IPS-15b (cell line): Measurements from ENCODE around the gene POTEH.
"Not testable (repeated sequence)": the region's sequence is repeated elsewhere in the genome, so short reads cannot be mapped to it uniquely, and the experiment has no call there.

Experiments used
- H3K27me3 ChIP-seq: one replicate; pipeline ENCODE4 v1.6.1; 2013; ENCODE audit warnings: low read length; ENCODE audit not compliant: control insufficient read depth, insufficient read depth
- H3K36me3 ChIP-seq: one replicate; pipeline ENCODE4 v1.6.1; 2013; ENCODE audit warnings: low read length; ENCODE audit not compliant: control insufficient read depth, insufficient read depth
- H3K4me1 ChIP-seq: one replicate; pipeline ENCODE4 v1.6.1; 2013; ENCODE audit warnings: mild to moderate bottlenecking, low read length; ENCODE audit not compliant: control insufficient read depth, insufficient read depth
- H3K4me3 ChIP-seq: one replicate; pipeline ENCODE4 v1.5.1; 2013; ENCODE audit warnings: low read depth, low read length
- H3K9ac ChIP-seq: one replicate; pipeline ENCODE4 v1.6.1; 2013; ENCODE audit warnings: low read depth, mild to moderate bottlenecking, low read length
- H3K9me3 ChIP-seq: one replicate; pipeline ENCODE4 v1.6.1; 2013; ENCODE audit warnings: mild to moderate bottlenecking, low read length; ENCODE audit not compliant: control insufficient read depth, insufficient read depth

Gene POTEH

DNA sequence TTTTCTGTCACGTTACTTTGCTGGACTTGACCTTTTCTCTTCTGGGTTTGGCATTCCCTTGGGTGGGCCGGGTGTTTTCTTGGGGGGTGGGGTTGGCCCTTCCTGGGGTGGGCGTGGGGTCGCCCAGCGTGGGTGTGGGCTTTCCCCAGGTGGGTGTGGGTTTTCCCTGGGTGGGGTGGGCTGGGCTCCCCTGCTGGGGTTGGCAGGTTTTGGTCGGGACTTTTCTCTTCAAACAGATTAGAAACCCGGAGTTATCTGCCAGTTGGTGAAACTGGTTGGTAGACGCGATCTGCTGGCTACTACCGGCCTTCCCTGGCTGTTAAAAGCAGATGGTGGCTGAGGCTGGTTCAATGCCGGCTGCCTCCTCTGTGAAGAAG, at the start of gene POTEH:
Gene POTEH, plus strand, starts transcription at position 278 of the 377 bp plus-strand sequence. Its CDS starts 52 bp downstream, at position 330.
- not testable (repeated sequence) for H3K27me3 ChIP-seq, H3K36me3 ChIP-seq, H3K4me3 ChIP-seq, H3K9ac ChIP-seq, H3K9me3 ChIP-seq, H3K4me1 ChIP-seq

DNA sequence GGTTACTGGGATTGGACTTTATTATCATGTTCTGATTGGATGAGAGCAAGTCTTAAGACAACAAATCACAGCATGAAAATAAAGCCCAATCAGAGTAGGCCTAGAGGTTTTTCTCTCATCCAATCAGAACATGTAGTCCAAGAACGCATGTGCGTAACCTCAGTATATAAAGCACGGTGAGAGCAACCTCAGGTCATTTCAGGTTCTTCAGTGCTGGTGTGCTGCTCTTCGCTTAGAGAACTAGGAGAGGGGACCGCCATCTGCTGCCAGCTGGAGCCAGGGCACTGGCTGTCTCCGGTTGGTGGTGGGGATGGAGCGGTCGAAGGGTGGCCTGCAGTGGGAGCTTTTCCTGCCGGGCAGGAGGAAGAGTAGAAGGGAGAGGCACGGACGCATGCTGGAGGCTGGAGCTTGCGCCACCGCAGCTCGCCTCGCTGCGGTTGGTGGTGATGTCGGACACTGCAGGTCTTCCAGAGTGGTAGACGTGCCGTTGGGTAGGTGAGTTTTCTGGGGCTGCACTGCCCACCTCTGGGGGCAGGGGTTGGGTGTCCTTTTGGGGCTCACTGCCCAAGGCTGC, 47.5 kb upstream of the POTEH start:
- not testable (repeated sequence) for H3K36me3 ChIP-seq, H3K27me3 ChIP-seq, H3K9me3 ChIP-seq, H3K4me3 ChIP-seq, H3K9ac ChIP-seq, H3K4me1 ChIP-seq

GRCh38 chr22:15651954-15652353, 37.9 kb upstream of the POTEH start:
- not testable (repeated sequence) for H3K4me1 ChIP-seq

GRCh38 chr22:15652738-15653137, 37.1 kb upstream of the POTEH start:
- H3K9ac ChIP-seq, H3K36me3 ChIP-seq, H3K4me3 ChIP-seq, H3K9me3 ChIP-seq, H3K4me1 ChIP-seq, H3K27me3 ChIP-seq: not testable (repeated sequence)

More at GRCh38 chr22:15651954-15652353, 37.9 kb upstream of the POTEH start:
- H3K27me3 ChIP-seq, H3K4me3 ChIP-seq, H3K9me3 ChIP-seq, H3K36me3 ChIP-seq, H3K9ac ChIP-seq: not testable (repeated sequence)

DNA sequence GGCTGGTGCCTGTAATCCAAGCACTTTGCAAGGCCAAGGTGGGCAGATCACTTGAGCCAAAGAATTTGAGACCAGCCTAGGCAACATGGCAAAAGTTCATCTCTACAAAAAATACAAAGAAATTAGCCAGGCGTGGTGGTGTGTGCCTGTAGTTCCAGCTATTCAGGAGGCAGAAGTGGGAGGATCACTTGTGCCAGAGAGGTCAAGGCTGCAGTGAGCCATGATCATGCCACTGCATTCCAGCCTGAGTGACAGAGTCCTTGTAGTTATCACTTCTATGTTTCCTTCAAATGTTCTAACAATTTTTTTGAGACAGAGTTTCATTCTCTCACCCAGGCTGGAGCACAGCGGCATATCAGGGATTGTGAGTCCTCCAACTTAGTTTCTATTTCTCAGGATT, 36.6 kb upstream of the POTEH start:
- not testable (repeated sequence) for H3K9ac ChIP-seq, H3K4me3 ChIP-seq, H3K9me3 ChIP-seq

GRCh38 chr22:15661102-15661501, 28.7 kb upstream of the POTEH start:
- H3K9ac ChIP-seq, H3K4me3 ChIP-seq, H3K4me1 ChIP-seq, H3K36me3 ChIP-seq, H3K9me3 ChIP-seq, H3K27me3 ChIP-seq: not testable (repeated sequence)

More for the DNA sequence above, 36.6 kb upstream of the POTEH start:
- H3K27me3 ChIP-seq, H3K36me3 ChIP-seq, H3K4me1 ChIP-seq: not testable (repeated sequence)

- not testable (repeated sequence) for H3K9me3 ChIP-seq, H3K4me3 ChIP-seq, H3K36me3 ChIP-seq, H3K4me1 ChIP-seq, H3K9ac ChIP-seq, H3K27me3 ChIP-seq
These were observed 25.1 kb upstream of the POTEH start for GRCh38 chr22:15664682-15665081.

GRCh38 chr22:15665478-15665877, 24.3 kb upstream of the POTEH start:
- H3K9ac ChIP-seq, H3K36me3 ChIP-seq: not testable (repeated sequence)

GRCh38 chr22:15669430-15669829, 20.4 kb upstream of the POTEH start:
- H3K4me3 ChIP-seq, H3K27me3 ChIP-seq, H3K4me1 ChIP-seq: not testable (repeated sequence)

More at GRCh38 chr22:15665478-15665877, 24.3 kb upstream of the POTEH start:
- H3K27me3 ChIP-seq, H3K4me1 ChIP-seq, H3K4me3 ChIP-seq, H3K9me3 ChIP-seq: not testable (repeated sequence)

DNA sequence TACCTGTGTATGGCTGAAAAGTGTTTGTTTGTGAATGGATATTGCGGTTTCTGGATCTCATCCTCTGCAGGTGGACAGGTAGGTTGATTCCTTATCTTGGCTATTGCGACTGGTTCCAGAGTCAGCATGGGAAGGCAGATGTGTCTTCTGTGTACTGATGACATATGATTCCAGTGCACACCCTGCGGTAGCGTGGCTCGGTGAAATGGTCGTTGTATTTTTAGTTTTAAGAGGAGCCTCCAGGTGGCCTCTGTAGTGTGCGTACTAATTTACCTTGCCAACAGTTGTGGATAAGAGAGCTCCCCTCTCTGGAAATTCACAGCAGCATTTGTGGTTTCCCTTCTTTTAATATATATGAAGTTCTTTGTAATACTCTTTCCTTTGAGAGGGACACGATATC, 10.1 kb upstream of the POTEH start:
- not testable (repeated sequence) for H3K27me3 ChIP-seq, H3K4me3 ChIP-seq, H3K4me1 ChIP-seq, H3K36me3 ChIP-seq, H3K9me3 ChIP-seq, H3K9ac ChIP-seq

More at GRCh38 chr22:15669430-15669829, 20.4 kb upstream of the POTEH start:
- H3K9me3 ChIP-seq, H3K36me3 ChIP-seq, H3K9ac ChIP-seq: not testable (repeated sequence)

DNA sequence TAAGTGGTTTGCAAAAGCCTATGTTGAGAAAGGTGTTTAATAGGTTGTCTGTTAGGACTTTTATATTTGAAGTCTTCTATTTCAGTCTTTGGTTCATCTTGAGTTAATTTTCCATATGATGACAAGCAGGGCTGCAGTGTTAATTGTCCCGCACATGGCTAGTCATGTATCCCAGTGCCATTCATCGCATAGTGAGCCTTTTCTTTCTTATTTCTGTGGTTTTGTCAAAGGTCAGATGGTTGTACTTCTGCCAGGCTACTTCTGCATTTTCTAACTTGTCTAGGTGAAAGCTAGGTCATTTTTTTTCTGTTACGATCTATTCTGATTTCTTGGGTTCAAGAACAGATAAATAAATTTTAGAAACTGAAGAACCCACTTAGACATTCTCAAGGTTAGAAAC, 5.7 kb upstream of the POTEH start:
- not testable (repeated sequence) for H3K27me3 ChIP-seq, H3K9ac ChIP-seq, H3K36me3 ChIP-seq, H3K4me1 ChIP-seq, H3K9me3 ChIP-seq, H3K4me3 ChIP-seq

DNA sequence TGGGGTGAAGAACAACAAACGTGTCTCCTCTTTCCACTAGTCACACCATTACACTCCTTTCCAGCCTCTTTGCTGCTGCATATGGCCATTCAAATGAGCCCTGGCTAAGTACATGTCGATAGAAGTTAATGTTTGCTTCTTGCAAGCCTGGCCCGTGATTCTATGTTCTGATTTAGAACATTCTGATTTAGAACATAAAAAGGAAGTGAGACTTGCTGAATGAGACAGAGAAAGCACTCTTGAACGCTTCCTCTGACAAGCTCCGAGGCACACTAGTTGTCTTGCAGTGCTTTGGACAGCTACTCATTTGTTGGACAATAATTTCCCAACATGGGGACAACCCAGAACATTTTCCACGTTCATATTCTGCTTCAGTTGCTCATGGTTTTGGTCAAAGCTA, 5.1 kb upstream of the POTEH start:
- H3K27me3 ChIP-seq, H3K9ac ChIP-seq, H3K4me3 ChIP-seq, H3K9me3 ChIP-seq, H3K4me1 ChIP-seq, H3K36me3 ChIP-seq: not testable (repeated sequence)

- not testable (repeated sequence) for H3K9me3 ChIP-seq, H3K4me3 ChIP-seq, H3K36me3 ChIP-seq, H3K9ac ChIP-seq, H3K27me3 ChIP-seq, H3K4me1 ChIP-seq
These were observed 4.2 kb upstream of the POTEH start for GRCh38 chr22:15685641-15686040.
